GM12878 (cell line): ENCODE measurements around the gene TAS2R46. TPM values are rescaled to one million over a fixed set of nuclear protein-coding genes. Genes with fewer than 3 reads are reported as not detected.
A peak's percentile ranks its signal among the peaks of the same experiment; 100 is the strongest.

Source experiments
- ATAC-seq: fragments of 200-7000 bp; cut with Tn5 transposase; 3 replicates; pipeline ENCODE4 v1.9.1; 2020; ENCODE audit warnings: mild to moderate bottlenecking, moderate library complexity
- BruUV-seq: library from RNA; stranded (reverse); fragments of 400-500 nt; replicated peaks from 2 replicates; lab custom pipeline; 2021; lab: Mats Ljungman, UMichigan
- CTCF ChIA-PET: fragments of 300-600 bp; sonication (Branson Sonifier 250); formaldehyde crosslinking; extraction: SDS; loops from one replicate; lab custom pipeline; 2021; ENCODE audit warnings: inconsistent platforms; lab: Yijun Ruan, JAX
- POLR2A ChIA-PET: fragments of 350-600 bp; formaldehyde crosslinking; extraction: SDS; loops from one replicate; lab custom pipeline; 2021; ENCODE audit warnings: inconsistent platforms; lab: Charles Lee
- RAD21 ChIA-PET: fragments of 300-600 bp; sonication (Branson Sonifier 250); formaldehyde crosslinking; loops from one replicate; lab custom pipeline; 2023; ENCODE audit warnings: antibody characterized with exemption; ENCODE audit not compliant: unreplicated experiment; lab: Charles Lee
- SMC1A ChIA-PET: fragments of 300-600 bp; sonication (Branson Sonifier 250); formaldehyde crosslinking; loops from one replicate; lab custom pipeline; 2023; ENCODE audit not compliant: unreplicated experiment, uncharacterized antibody; lab: Charles Lee
- DNase-seq: peaks from one replicate; pipeline ENCODE4 v3.0.0-alpha.2; 2011; ENCODE audit warnings: low read depth, low spot score
- FAIRE-seq: peaks from 3 replicates; lab custom pipeline; 2011; peaks lifted over from hg19 to GRCh38; lab: Jason Lieb, UNC
- H2AFZ ChIP-seq: 2 replicates; pipeline ENCODE4 v1.6.0; 2011; ENCODE audit warnings: low read depth, low read length, control low read depth; ENCODE audit not compliant: control insufficient read depth
- H3K27ac ChIP-seq: 2 replicates; pipeline ENCODE4 v1.5.1; 2011; ENCODE audit warnings: control low read depth; ENCODE audit not compliant: control insufficient read depth, insufficient read depth
- H3K27me3 ChIP-seq, 2 experiments: replicated peaks in 1 of 2; 2 replicates each; pipeline versions ENCODE4 v1.6.0 to v1.6.1; 2011; ENCODE audit warnings: low read length in 1 of 2; ENCODE audit not compliant: control insufficient read depth in 2 of 2, insufficient read depth in 2 of 2
- H3K36me3 ChIP-seq, 2 experiments: 2 replicates each; pipeline ENCODE4 v1.5.1; 2011; ENCODE audit warnings: low read length in 1 of 2; ENCODE audit not compliant: control insufficient read depth in 2 of 2, insufficient read depth in 2 of 2
- H3K4me1 ChIP-seq: 2 replicates; pipeline ENCODE4 v1.6.1; 2011; ENCODE audit warnings: mild to moderate bottlenecking, low read length, moderate library complexity, mixed read lengths; ENCODE audit not compliant: control insufficient read depth, insufficient read depth
- H3K4me2 ChIP-seq: 2 replicates; pipeline ENCODE4 v1.6.0; 2011; ENCODE audit warnings: control low read depth; ENCODE audit not compliant: control insufficient read depth, insufficient read depth
- H3K4me3 ChIP-seq: fragments of 200-600 bp; sonication (generic); 2 replicates; pipeline ENCODE4 v1.5.1; 2016
- H3K79me2 ChIP-seq: 2 replicates; pipeline ENCODE4 v1.6.0; 2011; ENCODE audit warnings: low read length; ENCODE audit not compliant: control insufficient read depth, insufficient read depth
- H3K9ac ChIP-seq: 2 replicates; pipeline ENCODE4 v1.8.0; 2011; ENCODE audit warnings: low read length, control low read depth, mixed read lengths; ENCODE audit not compliant: control insufficient read depth, insufficient read depth
- H3K9me3 ChIP-seq: replicated peaks from 3 replicates; pipeline ENCODE4 v1.5.1; 2011; ENCODE audit warnings: mild to moderate bottlenecking, low read length; ENCODE audit not compliant: control insufficient read depth, insufficient read depth
- H4K20me1 ChIP-seq: 2 replicates; pipeline ENCODE4 v1.6.0; 2011; ENCODE audit not compliant: control insufficient read depth, insufficient read depth
- BHLHE40 ChIP-seq, 2 experiments: fragments of 450-650 bp in 1 of 2; IDR thresholded peaks; 2 replicates each; pipeline ENCODE4 v1.6.1; 2011 to 2017; ENCODE audit warnings: low read depth in 2 of 2, borderline replicate concordance in 1 of 2, improper control_type of control experiment in 1 of 2, low read length in 1 of 2, mild to moderate bottlenecking in 1 of 2
- CEBPB ChIP-seq, 2 experiments: fragments of 150-350 bp in 1 of 2; IDR thresholded peaks; 2 replicates each; pipeline ENCODE4 v1.6.1; 2012 to 2014; ENCODE audit warnings: low read depth in 2 of 2, low read length in 2 of 2, borderline replicate concordance in 1 of 2, inconsistent platforms in 1 of 2
- DPF2 ChIP-seq: fragments of 450-650 bp; IDR thresholded peaks from 2 replicates; pipeline ENCODE4 v1.6.1; 2017; ENCODE audit warnings: mild to moderate bottlenecking
- EP300 ChIP-seq, 2 experiments: fragments of 150-350 bp in 1 of 2; IDR thresholded peaks; 2 replicates each; pipeline ENCODE4 v1.6.1; 2011 to 2012; ENCODE audit warnings: low read depth in 2 of 2, low read length in 2 of 2, borderline replicate concordance in 1 of 2, improper control_type of control experiment in 1 of 2, inconsistent platforms in 1 of 2; ENCODE audit not compliant: control insufficient read depth in 1 of 2
- FOXM1 ChIP-seq: IDR thresholded peaks from 2 replicates; pipeline ENCODE4 v1.6.1; 2012; ENCODE audit warnings: low read depth, mild to moderate bottlenecking, inconsistent platforms, low read length, moderate library complexity
- IKZF2 ChIP-seq, 2 experiments: fragments of 450-650 bp; IDR thresholded peaks; 2 replicates each; pipeline ENCODE4 v1.6.1; 2017; ENCODE audit warnings: mild to moderate bottlenecking in 2 of 2, moderate library complexity in 2 of 2
- JUND ChIP-seq: IDR thresholded peaks from 2 replicates; pipeline ENCODE4 v1.6.1; 2012; ENCODE audit warnings: low read depth, mild to moderate bottlenecking, low read length, improper control_type of control experiment, moderate library complexity
- MEF2A ChIP-seq: IDR thresholded peaks from 2 replicates; pipeline ENCODE4 v1.6.1; 2011; ENCODE audit warnings: low read depth, mild to moderate bottlenecking, low read length, moderate library complexity; ENCODE audit not compliant: insufficient read depth
- MLLT1 ChIP-seq: fragments of 450-650 bp; IDR thresholded peaks from 2 replicates; pipeline ENCODE4 v1.6.1; 2016; ENCODE audit warnings: mild to moderate bottlenecking
- NFIC ChIP-seq: IDR thresholded peaks from 2 replicates; pipeline ENCODE4 v1.6.1; 2012; ENCODE audit warnings: low read depth, mild to moderate bottlenecking, inconsistent platforms, low read length, moderate library complexity
- STAT1 ChIP-seq: fragments of 450-650 bp; conservative IDR thresholded peaks from 2 replicates; pipeline ENCODE4 v1.6.1; 2014; ENCODE audit warnings: antibody characterized with exemption, mild to moderate bottlenecking
- TCF12 ChIP-seq: IDR thresholded peaks from 2 replicates; pipeline ENCODE4 v1.6.1; 2011; ENCODE audit warnings: low read depth, mild to moderate bottlenecking, low read length
- ZNF217 ChIP-seq: fragments of 450-650 bp; IDR thresholded peaks from 2 replicates; pipeline ENCODE4 v1.6.1; 2017; ENCODE audit warnings: antibody characterized with exemption, mild to moderate bottlenecking
- WGBS: methylation state at CpG from one replicate; pipeline ENCODE4 v1.1.6; 2016; ENCODE audit warnings: low lambda C conversion rate; ENCODE audit not compliant: insufficient replicate concordance, insufficient coverage; ENCODE audit errors: missing lambda C conversion rate; 5-methylcytosine and 5-hydroxymethylcytosine counted together
- in situ Hi-C: fragments of 300-500 bp; cut with MboI; formaldehyde crosslinking; loops from 9 replicates; pipeline ENCODE4 v1.14.3; 2018; ENCODE audit warnings: mixed read lengths
- intact Hi-C: fragments of 100-400 bp; cut with micrococcal nuclease; formaldehyde crosslinking; loops from one replicate; pipeline ENCODE4 v1.14.2; 2022; ENCODE audit not compliant: unreplicated experiment
- polyA plus RNA-seq, 11 experiments: library from polyadenylated mRNA; depleted of rRNA in 4 of 11; unstranded in 6 of 11; stranded (reverse) in 5 of 11; fragments of >200 nt; fragmentation: Nextera tagmentation in 4 of 11; fragmentation: Illumina TruSeq in 1 of 11; extraction: Ambion mirVana in 4 of 11; extraction: Trizol in 1 of 11; gene quantifications; 1 replicate in 1 of 11; 2 replicates in 10 of 11; pipeline versions ENCODE4 v1.2.1 to v1.2.3, GENCODE V29; 2011 to 2016; ENCODE audit warnings: inconsistent platforms in 2 of 11, missing spikeins in 2 of 11, low read depth in 1 of 11
- total RNA-seq, 4 experiments: library from RNA; depleted of rRNA in 3 of 4; stranded (reverse); fragments of >200 nt in 3 of 4; fragmentation: Illumina TruSeq in 1 of 4; extraction: Trizol in 1 of 4; gene quantifications; 2 replicates each; pipeline versions ENCODE4 v1.2.1 to v1.2.3, GENCODE V29; 2013 to 2021
- TF ChIP-seq, protein P1 (sequence below): fragments of 450-650 bp; IDR thresholded peaks from 2 replicates; pipeline ENCODE4 v1.6.1; 2017; ENCODE audit warnings: low read depth, mild to moderate bottlenecking, moderate library complexity
- TF ChIP-seq, protein P2 (sequence below): IDR thresholded peaks from 2 replicates; pipeline ENCODE4 v1.6.1; 2012; ENCODE audit warnings: low read length, inconsistent platforms

The TAS2R46 gene
- total and polyA plus RNA-seq, 10 of the 15 experiments (the other 5 are each of a cell fraction or from before 2014, with no cell fraction given) = 0.07 to 3.8 (median 0.55) TPM; not detected in 2

DNA sequence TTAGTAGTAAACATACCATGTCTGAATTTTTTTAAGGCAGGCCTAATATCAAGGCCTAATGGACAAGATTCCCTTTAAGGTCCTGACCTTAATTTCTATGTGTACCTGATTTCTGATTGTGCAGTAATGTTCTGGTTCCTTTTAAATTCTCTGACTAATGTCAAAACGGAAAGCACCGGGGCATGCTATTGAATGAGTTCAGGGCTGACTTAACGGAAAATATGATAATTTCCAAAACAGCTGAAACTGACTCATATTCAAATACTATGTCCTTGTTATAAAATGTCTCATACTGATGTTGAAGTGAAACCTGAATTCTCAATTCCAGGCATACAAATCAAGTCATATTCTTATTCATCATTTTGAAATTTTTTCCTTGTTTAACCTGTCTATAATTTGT lies 23.3 kb upstream of the TAS2R46 start:
- Histone ChIP-seq H3K27me3 (no peaks in the 10 kb centered on the region), H3K9me3 (no peaks in the 10 kb centered on the region; the same call in 1 of the 3 replicates), H3K36me3 (no peaks in the 10 kb centered on the region), H3K27ac (no peak overlapping the region; the same call in 1 of the 2 replicates), H3K4me2 (no peak overlapping the region), H3K9ac (no peak overlapping the region), H2AFZ (no peak overlapping the region), H3K4me1 (no peaks in the 10 kb centered on the region), H4K20me1 (no peaks in the 10 kb centered on the region), H3K4me3 (no peak overlapping the region), H3K79me2 (no peaks in the 10 kb centered on the region)
- BruUV-seq = no TSS peak
- CTCF ChIA-PET = interaction anchor here (0.6 kb wide), 1 partner anchor 429 kb away, joined by 3 read pairs; no protein-coding TSS in a partner anchor
- RAD21 ChIA-PET = interaction anchor here (0.7 kb wide), 1 partner anchor 86 kb away, joined by 3 read pairs; the partner anchor contains the start of gene SMIM10L1
- SMC1A ChIA-PET = interaction anchor here (1.2 to 1.6 kb wide), 2 partner anchors 11 to 83 kb away, joined by 3 to 4 read pairs; no protein-coding TSS in a partner anchor
- DNase-seq (peak; percentile 26), FAIRE-seq (peak; percentile 27), ATAC-seq (peak; percentile 92)
- intact Hi-C loops (no loop called here), in situ Hi-C loops (no loop called here)
- 5% methylated on average over 3 of the region's 3 CpGs for WGBS
- POLR2A ChIA-PET = no interaction called here
- TF ChIP-seq FOXM1 (peak; percentile 62; the same call in 1 of the 2 replicates), JUND (no peak), BHLHE40 (IDR thresholded peaks at IDR 0.05; ENCODE audit: borderline replicate concordance in 1 of 2, low read depth in 2 of 2, low read length in 1 of 2) (peak in 1 of 2 experiments; percentile 19; a peak in 1 of 4 replicates), MLLT1 (no peak), MEF2A (no peak), CEBPB (IDR thresholded peaks at IDR 0.05; ENCODE audit: borderline replicate concordance in 1 of 2, low read depth in 2 of 2, low read length in 2 of 2) (0 out of 4 replicates have a peak, but pooled peaks of 1 of the 2 experiments have one; percentile 28), DPF2 (peak; percentile 51; the same call in 1 of the 2 replicates), STAT1 (no peak), IKZF2 (IDR thresholded peaks at IDR 0.05) (peak in 1 of 2 experiments; percentile 49; a peak in 1 of 4 replicates), ZNF217 (0 out of 2 replicates have a peak, but pooled peaks have one; percentile 51), NFIC (peak; percentile 58; the same call in 1 of the 2 replicates), TCF12 (no peak), EP300 (IDR thresholded peaks at IDR 0.05; ENCODE audit: borderline replicate concordance in 1 of 2, control insufficient read depth in 1 of 2, low read depth in 2 of 2, low read length in 2 of 2) (peak; percentile 32 to 64; a peak in 3 of 4 replicates)
- TF ChIP-seq, protein P1, sequence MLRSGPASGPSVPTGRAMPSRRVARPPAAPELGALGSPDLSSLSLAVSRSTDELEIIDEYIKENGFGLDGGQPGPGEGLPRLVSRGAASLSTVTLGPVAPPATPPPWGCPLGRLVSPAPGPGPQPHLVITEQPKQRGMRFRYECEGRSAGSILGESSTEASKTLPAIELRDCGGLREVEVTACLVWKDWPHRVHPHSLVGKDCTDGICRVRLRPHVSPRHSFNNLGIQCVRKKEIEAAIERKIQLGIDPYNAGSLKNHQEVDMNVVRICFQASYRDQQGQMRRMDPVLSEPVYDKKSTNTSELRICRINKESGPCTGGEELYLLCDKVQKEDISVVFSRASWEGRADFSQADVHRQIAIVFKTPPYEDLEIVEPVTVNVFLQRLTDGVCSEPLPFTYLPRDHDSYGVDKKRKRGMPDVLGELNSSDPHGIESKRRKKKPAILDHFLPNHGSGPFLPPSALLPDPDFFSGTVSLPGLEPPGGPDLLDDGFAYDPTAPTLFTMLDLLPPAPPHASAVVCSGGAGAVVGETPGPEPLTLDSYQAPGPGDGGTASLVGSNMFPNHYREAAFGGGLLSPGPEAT = peak; percentile 70
- TF ChIP-seq, protein P2, sequence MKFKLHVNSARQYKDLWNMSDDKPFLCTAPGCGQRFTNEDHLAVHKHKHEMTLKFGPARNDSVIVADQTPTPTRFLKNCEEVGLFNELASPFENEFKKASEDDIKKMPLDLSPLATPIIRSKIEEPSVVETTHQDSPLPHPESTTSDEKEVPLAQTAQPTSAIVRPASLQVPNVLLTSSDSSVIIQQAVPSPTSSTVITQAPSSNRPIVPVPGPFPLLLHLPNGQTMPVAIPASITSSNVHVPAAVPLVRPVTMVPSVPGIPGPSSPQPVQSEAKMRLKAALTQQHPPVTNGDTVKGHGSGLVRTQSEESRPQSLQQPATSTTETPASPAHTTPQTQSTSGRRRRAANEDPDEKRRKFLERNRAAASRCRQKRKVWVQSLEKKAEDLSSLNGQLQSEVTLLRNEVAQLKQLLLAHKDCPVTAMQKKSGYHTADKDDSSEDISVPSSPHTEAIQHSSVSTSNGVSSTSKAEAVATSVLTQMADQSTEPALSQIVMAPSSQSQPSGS = peak; percentile 69
